ENCODE measurements around the gene KRTAP1-3. TPM values are rescaled to one million over a fixed set of nuclear protein-coding genes. Genes with fewer than 3 reads are reported as not detected.

Gene KRTAP1-3
- total RNA-seq, 1 experiment from 2014 or later: not detected

GRCh38 chr17:41002814-41003213 lies 31.9 kb downstream of the KRTAP1-3 start:
- ChIA-PET CTCF (no interaction called here), POLR2A (no interaction called here)
- Mint-ChIP-seq H3K36me3 (no peaks in the 10 kb centered on the region), H3K4me3 (no peak overlapping the region), H3K27ac (no peak overlapping the region), H3K9me3 (0 out of 2 replicates have a peak, but pooled peaks cover 7% of the 10 kb centered on the region), H3K27me3 (ENCODE audit: low read depth) (no peaks in the 10 kb centered on the region), H3K4me1 (no peaks in the 10 kb centered on the region)
- ATAC-seq (no peak), DNase-seq (ENCODE audit: low spot score) (no peak)
- TF ChIP-seq JUN (CRISPR knock-in tag; IDR thresholded peaks at IDR 0.05) (no peak), USF1 (CRISPR knock-in tag; IDR thresholded peaks at IDR 0.05) (no peak), RORB (CRISPR knock-in tag; IDR thresholded peaks at IDR 0.05) (no peak), RELA (CRISPR knock-in tag; IDR thresholded peaks at IDR 0.05; ENCODE audit: borderline replicate concordance) (no peak), ATF6 (CRISPR knock-in tag; IDR thresholded peaks at IDR 0.05) (no peak), E2F1 (CRISPR knock-in tag; IDR thresholded peaks at IDR 0.05) (no peak), NFYB (CRISPR knock-in tag; conservative IDR thresholded peaks at IDR 0.05; ENCODE audit: low read depth) (no peak), CBFB (CRISPR knock-in tag; IDR thresholded peaks at IDR 0.05; ENCODE audit: low read depth) (no peak), ZNF263 (CRISPR knock-in tag; IDR thresholded peaks at IDR 0.05; ENCODE audit: low read depth) (no peak), ZNF671 (CRISPR knock-in tag; IDR thresholded peaks at IDR 0.05) (no peak), HMGA2 (CRISPR knock-in tag; IDR thresholded peaks at IDR 0.05) (no peak), PRDM15 (CRISPR knock-in tag; IDR thresholded peaks at IDR 0.05) (no peak), ATF2 (CRISPR knock-in tag; IDR thresholded peaks at IDR 0.05; ENCODE audit: borderline replicate concordance, low read depth) (no peak), ELF4 (CRISPR knock-in tag; IDR thresholded peaks at IDR 0.05; ENCODE audit: low read depth) (no peak)

GRCh38 chr17:41001795-41002194 lies 32.9 kb downstream of the KRTAP1-3 start:
- ATAC-seq (no peak), DNase-seq (ENCODE audit: low spot score) (no peak)
- H3K4me3 Mint-ChIP-seq: no peak overlapping the region
- no peaks in the 10 kb centered on the region for H3K4me1 Mint-ChIP-seq
- no peaks in the 10 kb centered on the region for H3K36me3 Mint-ChIP-seq
- H3K27ac Mint-ChIP-seq: no peak overlapping the region
- H3K27me3 Mint-ChIP-seq (ENCODE audit: low read depth): no peaks in the 10 kb centered on the region
- CTCF ChIA-PET: no interaction called here
- H3K9me3 Mint-ChIP-seq: 0 out of 2 replicates have a peak, but pooled peaks cover 7% of the 10 kb centered on the region
- POLR2A ChIA-PET: no interaction called here
- TF ChIP-seq IRF1 (CRISPR knock-in tag; IDR thresholded peaks at IDR 0.05): no peak
- no peak for TF ChIP-seq TP53 (CRISPR knock-in tag; IDR thresholded peaks at IDR 0.05)
- TF ChIP-seq ZNF671 (CRISPR knock-in tag; IDR thresholded peaks at IDR 0.05): no peak
- TF ChIP-seq ZNF281 (CRISPR knock-in tag; IDR thresholded peaks at IDR 0.05): no peak
- no peak for TF ChIP-seq NR3C1 (CRISPR knock-in tag; conservative IDR thresholded peaks at IDR 0.05; ENCODE audit: low read depth)
- no peak for TF ChIP-seq ELF4 (CRISPR knock-in tag; IDR thresholded peaks at IDR 0.05; ENCODE audit: low read depth)
- no peak for TF ChIP-seq ZNF423 (CRISPR knock-in tag; IDR thresholded peaks at IDR 0.05)
- TF ChIP-seq TCF7 (CRISPR knock-in tag; IDR thresholded peaks at IDR 0.05; ENCODE audit: low read depth): no peak
- TF ChIP-seq JAZF1 (CRISPR knock-in tag; IDR thresholded peaks at IDR 0.05): no peak
- no peak for TF ChIP-seq ZNF512 (CRISPR knock-in tag; IDR thresholded peaks at IDR 0.05; ENCODE audit: borderline replicate concordance)
